Measurements from ENCODE around the gene OR51B5.
"Not testable (repeated sequence)": the region's sequence is repeated elsewhere in the genome, so short reads cannot be mapped to it uniquely, and the experiment has no call there.

The OR51B5 gene

DNA sequence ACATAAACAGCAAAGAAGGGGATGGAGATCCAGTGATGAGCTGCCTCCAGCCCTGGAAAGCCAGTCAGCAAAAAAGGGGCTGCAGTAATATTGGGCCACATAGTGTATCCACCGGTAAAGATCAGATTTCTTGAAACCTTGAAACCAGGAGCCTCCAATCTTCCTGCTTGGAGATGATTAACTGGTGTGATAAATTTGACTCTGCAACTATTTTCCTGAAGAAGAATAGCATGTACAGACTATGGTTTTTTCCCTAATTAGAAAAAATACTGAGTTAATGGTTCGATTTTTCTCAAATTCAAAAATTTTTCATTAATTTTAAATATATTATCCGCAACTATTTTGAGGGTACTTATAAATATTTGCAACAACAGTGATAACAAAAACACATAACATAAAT is 19.1 kb downstream of the OR51B5 start, which contains the start of gene OR51B2:
OR51B2 (minus strand) TSS at position 101 of the 400 bp plus-strand sequence; CDS start at position 101, 0 bp downstream.
- no peak for DNase-seq

DNA sequence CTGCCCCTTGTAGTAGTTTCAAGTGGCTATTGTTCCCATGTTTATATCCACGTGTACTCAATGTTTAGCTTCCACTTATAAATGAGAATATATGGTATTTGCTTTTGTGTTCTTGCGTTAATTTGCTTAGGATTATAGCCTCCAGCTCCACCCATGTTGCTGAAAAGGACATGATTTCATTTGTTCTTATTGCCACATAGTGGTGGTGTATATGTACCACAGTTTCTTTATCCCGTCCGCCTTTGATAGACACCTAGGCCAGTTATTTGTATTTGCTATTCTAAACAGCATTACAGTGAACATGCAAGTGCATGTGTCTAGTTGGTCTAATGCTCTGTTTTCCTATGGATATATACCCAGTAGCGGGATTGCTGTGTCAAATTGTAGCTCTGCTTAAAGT is 26.0 kb downstream of the OR51B5 start:
- no peak for DNase-seq

DNA sequence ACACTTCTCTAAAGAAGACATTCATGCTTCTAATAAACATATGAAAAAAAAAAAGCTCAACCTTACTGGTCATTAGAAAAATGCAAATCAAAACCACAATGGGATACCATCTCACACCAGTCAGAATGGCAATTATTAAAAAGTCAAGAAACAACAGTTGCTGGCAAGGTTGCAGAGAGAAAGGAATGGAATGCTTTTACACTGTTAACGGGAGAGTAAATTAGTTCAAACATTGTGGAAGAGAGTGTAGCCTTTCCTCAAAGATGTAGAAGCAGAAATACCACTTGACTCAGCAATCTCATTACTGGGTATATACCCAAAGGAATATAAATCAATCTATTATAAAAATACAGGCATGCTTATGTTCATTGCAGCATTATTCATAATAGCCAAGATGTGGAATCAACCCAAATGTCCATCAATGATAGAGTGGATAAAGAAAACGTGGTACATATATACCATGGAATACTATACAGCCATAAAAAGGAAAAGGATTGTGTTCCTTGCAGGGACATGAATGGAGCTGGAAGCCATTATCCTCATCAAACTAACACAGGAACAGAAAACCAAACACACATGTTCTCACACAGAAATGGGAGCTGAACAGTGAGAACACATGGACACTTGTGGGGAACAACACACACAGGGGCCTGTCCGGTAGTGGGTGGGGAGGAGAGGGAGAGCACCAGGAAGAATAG is 29.8 kb downstream of the OR51B5 start:
- not testable (repeated sequence) for DNase-seq

DNA sequence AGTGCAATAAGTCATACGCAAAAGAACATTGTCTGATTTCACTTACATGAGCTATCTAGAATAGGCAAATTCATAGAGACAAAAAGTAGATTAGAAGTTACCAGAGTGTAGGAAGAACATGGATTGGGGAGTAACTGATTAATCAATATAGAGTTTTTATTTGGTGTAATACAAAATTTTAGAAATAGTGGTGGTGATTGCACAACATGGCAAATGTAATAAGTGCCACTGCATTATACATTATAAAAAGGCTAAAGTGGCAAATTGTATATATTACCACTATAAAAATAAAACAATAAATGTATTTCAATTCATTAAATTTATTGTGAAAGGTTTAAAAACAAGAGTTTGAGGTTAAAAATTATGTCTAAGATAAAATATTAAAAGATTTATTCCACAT is 32.9 kb downstream of the OR51B5 start:
- no peak for DNase-seq

DNA sequence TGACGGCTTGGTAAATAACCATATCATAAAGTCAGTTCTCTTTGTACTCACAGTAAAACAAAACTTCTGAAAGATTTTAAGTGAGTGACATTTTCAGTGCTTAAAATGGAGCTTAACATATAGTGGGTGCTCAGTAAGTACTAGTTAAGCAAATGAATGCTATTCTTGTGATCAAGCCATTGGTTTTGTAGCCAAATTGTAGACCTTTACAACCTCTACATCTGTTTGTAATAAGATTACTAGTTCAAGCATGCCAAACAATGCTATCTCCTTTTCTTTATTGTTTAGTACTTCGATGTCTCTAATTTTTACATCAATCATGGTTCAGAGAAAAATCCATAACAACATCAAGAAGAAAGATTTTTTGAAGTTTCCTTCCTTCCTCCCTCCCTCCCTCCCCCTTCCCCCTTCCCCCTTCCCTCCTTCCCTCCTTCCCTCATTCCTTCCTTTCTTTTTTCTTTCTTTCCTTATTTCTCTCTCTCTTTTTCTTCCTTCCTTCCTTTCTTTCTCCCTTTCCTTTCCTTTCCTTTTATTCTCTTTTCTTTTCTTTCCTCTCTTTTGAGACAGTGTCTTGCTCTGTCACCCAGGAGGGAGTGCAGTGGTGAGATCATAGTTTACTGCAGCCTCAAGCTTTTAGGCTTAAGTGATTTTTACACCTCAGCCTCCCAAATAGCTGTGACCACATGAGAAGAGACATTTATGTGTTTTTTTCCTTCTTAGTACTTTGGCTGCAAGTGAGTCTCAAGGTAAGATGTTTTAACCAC is 35.9 kb downstream of the OR51B5 start:
- DNase-seq = no peak

DNA sequence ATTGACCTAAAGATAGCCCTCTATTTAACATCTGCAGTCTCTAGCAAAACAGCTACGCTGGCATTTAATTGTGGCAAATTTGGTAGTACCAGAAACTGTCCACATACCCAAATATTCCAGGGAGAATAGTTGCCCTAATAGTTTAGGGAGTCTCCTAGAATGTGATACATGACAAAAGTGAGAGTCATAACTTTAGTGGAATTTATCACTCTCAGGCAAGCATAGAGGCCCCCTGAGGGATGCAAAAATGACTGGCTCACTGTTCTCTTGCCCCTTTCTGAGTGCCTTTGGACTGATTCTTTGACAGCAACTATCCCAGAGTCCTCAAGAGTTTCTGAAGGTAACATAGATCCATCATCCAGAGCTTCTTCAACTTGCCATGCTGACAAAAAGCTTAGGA is 39.3 kb downstream of the OR51B5 start:
- no peak for DNase-seq

DNA sequence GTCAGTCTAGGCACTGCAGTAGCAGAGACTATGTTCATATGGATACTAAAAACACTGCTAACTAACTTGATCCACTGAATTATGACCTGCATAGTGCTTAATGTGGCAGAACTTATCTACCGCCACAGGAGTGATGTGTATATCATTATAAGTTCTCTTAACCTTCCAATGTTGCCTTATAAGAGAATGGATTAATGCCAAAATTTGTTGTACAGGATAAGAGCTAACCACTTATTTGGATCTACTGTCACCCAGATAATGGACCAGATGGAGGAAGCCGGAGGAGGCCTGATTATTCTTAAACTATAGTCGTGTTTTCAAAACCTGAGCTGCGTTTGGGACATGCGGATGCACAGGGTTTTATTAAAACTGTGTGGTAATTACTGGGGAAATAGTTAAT is 39.7 kb downstream of the OR51B5 start:
- DNase-seq = no peak

DNA sequence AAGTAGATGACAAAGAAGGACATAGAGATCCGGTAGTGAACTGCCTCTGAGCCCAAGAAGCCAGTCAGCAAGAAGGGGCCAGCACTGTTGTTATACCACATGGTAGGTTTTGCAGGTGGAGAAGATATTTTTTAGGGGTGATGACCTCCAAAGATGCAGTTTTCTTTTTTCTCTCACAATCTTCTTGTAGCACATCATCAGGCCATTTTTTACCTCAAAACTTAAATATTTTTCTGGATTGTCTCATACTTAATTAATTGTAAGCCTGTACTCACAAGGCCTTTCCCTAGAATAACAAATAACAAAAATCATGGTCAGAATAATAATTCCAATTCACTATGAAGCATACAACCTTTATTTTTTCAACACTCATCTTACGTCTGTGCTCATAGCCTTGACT is 41.5 kb downstream of the OR51B5 start, which contains the start of gene OR51B4:
OR51B4 (minus strand) TSS at position 101 of the 400 bp plus-strand sequence; CDS start at position 101, 0 bp downstream.
- DNase-seq = no peak

DNA sequence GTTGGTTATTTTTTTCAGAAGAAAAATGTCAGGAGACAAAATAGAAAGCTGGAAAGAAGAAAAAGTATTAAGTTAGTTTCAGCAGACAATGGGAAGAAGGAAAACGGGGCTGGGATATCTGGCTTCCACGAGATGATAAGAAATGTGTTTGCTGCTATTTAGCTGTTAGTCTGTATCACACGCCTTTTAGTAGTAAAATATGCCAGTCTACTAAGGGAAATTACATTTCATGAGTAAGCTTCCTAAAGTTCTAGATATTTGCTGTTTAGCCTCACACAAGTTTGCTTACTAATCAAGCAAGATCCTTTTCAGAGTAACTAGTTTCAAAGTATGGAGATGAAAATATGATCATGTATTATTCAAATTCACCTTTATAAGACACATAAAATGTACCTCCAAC is 43.1 kb downstream of the OR51B5 start:
- no peak for DNase-seq

DNA sequence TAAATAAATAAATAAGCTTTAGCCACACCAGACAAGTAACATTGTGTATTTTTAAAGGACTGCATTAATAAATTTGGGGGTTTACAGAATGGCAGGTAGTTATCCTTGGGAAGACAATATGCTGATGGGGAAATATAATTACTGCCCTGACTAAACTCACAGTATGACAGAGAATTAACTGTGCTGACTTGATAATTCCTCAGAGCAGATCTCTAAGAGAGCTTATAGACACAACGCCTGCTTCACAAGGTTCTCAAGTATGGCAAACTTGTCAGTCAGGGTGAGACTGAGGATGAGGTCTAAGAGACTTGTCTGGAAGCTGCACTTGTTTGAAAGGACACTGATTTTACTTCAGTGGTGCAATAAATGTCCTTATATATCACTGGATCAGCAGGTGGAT is 44.9 kb downstream of the OR51B5 start:
- DNase-seq = no peak

DNA sequence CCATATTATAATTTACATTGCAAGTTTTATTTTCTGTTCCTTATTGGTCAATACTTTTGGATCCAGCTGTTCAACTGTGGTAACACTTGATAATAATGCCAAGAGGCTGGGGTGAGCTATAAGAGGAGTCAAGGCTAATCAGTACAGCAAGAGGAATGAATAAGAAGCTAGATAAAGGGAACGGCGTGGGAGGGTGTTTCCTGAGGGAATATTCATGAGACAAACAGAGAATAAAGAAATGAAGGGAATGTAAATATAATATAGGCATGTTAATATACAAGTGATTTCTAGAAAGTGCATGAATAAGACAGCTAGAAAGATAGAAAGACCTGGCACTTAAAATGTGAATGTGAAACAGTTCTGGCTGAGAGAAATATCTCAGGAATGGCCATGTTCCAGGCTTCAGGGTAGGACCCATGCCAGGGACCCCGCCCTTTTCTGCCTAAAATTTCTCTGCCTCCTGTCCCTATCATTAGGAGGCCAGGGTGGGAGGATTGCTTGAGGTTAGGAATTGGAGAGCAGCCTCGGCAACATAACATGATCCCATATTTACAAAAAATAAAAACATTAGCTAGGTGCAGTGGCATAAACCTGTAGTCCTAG is 45.5 kb downstream of the OR51B5 start:
- no peak for DNase-seq

DNA sequence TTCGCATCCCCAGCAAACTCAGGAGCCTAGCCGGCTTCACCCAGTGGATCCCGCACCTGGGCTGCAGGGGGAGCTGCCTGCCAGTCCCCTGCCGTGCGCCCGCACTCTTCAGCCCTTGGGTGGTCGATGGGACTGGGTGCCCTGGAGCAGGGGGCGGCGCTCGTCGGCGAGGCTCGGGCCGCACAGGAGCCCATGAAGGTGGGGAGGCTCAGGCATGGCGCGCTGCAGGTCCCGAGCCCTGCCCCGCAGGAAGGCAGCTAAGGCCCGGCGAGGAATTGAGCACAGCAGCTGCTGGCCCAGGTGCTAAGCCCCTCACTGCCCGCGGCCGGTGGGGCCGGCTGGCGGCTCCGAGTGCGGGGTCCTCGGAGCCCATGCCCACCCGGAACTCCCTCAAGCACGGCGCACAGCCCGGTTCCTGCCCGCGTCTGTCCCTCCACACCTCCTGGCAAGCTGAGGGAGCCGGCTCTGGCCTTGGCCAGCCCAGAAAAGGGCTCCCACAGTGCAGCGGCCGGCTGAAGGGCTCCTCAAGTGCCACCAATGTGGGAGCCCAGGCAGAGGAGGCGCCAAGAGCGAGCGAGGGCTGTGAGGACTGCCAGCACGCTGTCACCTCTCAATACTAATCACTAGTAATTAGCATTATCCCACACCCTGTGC is 48.9 kb downstream of the OR51B5 start:
- DNase-seq = not testable (repeated sequence)

DNA sequence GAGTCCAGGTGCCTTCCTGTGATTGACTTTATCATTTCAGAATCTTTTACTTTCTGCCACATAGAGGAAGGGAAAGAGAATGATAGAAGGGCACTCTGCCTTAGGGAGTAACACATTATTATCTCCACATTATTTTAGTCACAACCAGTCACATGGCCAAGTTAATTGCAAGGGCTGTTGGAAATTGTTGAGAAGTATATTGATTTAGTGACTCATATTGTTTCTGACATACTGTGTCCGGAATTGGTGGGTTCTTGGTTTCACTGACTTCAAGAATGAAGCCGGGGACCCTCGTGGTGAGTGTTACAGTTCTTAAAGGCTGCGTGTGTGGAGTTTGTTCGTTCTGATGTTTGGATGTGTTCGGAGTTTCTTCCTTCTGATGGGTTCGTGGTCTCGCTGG is 50.3 kb downstream of the OR51B5 start:
- DNase-seq = no peak

All from activated effector memory CD4-positive, alpha-beta T cell treated with anti-CD3 and anti-CD28 coated beads, Interleukin-2, amount 50 U/mL, for 16 hours (primary cell).